Measurements from ENCODE around the gene TTBK1.

TTBK1 gene

DNA sequence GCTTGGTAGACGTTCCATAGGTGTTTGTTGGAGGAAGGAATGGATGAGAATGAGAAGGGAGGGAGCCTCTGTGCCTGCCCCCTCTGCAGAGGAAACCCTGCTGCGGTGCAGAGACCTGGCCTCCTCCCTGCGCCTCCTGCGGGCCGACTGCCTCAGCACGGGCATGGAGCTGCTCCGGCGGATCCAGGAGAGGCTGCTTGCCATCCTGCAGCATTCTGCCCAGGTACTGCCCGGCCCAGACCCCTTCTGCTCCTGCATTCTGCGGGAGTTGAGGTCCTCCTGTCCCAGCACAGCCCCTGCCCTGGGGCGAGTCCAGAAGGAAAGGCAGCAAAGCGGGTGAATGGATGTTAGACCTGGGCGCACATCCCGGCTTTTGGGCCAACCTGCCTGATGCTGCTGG lies 20.1 kb upstream of the TTBK1 start:
- no peak for DNase-seq (ENCODE audit: low read depth, low spot score)

DNA sequence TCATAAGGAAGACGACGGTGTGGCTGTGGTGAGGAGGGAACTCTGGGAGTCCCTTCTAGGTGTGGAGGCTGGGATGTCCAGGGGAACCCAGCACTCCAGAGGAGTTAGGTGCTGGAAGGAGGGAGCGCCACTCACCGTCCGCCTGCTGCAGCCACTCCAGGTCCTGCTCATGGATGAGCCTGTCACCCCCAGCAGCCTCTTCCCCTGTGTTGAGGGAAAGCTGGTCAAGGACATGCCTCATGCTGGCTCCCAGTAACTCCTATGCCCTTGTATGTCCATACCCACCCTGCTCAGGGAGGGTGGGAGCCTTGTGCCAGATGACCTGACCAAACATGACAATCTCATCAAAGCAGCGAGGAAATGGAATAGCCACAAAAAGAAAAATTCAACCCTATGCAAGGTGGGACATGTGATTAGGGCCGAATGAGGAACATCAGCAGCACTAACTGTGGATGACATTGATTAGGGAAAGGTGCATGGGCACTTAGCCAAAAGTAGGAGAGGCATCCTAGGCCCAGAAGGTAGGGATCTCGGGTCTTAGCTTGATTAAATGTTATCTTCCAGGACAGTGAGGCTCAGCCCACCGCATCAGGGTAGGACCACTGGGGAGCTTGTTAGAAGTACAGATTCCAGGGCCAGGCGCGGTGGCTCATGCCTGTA lies 17.0 kb upstream of the TTBK1 start:
- DNase-seq (ENCODE audit: low read depth, low spot score): no peak

DNA sequence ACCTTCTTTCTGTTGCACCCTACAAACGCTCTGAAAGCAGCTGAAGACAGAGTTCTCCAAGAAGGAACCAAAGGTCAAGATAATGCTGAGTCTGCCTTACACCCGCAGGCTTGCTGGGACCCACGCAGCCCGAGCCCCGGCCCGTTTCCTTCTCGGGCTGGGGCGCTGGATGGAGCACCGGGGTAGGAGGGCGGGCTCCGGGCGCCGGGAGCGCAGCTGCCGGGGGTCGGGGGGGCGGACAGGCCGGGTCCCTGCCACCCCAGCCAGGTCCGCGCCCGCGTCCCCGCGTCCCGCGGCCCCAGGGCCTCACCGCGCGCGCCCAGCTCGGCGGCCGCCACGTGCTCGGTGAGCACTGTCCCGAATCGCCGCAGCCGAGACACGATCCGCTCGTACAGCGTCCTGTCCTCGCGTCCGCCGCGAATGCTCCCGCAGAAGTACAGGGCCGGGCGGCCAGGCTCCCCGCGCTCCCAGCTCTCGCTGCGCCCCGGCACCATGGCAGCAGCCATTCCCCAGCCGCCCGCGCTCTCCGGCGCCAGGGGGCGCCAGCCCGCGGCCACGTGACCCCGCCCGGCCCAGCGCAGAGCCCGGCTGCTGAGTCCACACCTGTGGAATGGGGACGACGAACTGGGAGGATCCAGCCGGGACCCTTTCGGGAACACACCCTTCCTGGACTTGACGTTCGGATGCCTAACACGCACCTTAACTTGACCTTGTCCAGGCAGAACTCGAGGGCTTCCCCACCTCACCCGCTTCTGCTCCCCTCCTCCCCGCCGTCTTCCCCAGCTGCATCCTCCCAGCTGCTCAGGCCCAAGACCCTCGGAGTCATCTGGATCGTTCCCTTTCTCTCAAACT lies 14.1 kb upstream of the TTBK1 start, which contains the start of gene DNPH1:
DNPH1 (minus strand) TSS at position 531 of the 852 bp plus-strand sequence; CDS start at position 506, 25 bp downstream.
- peak; percentile 83 for DNase-seq (ENCODE audit: low read depth, low spot score)

DNA sequence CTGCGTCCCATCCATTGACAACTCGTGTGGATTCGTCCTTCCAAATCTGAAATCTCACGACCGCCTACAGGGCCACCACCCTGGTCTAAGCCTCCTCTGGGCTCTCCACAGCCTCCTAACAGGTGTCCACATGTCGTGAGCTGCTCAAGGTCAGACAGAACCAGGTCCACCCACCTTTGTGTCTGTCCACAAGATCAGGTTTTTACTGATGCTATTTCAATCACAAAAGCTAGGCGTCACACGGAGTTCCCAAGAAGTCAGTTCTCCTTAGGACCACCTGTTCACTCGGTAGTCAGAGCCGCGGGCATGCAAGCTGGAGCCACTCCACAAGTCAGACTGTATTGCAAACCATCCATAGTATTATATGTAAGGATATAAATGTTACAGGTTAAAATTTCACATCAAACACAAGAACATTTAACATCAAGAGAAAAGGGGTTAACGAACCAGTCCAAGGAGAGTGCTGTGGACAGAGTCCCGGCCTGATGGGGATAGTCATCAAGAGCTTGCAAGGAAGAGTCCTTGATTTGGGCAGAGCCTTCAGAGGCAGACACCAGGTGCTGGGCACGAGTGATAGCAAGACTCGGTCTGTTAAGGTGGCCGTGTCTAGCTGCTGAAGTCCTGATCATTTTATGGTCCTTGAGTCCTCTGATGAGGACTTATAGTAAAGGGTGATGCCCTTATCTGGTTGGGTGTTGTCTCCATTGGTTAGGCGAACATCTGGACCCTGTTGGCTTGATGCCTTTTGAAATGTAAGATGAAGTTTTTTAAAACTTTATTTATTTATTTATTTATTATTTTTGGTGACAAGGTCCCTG lies 13.3 kb upstream of the TTBK1 start:
- no peak for DNase-seq (ENCODE audit: low read depth, low spot score)

DNA sequence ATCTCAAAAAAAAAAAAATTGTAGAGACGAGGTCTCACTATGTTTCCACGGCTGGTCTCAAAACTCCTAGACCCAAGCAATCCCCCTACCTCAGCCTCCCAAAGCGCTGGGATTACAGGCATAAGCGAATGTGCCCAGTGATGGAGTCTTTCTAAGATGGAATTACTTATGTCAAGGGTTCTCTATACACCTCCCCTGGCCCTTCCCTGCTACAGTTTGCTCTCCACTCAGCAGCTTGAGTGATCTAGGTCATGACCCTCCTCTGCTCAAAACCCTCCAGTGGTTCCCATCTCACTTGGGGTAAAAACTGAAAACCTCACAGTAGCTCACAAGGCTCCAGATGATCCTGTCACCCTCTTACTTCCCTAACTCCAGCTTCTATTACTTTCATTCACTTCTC lies 12.2 kb upstream of the TTBK1 start:
- DNase-seq (ENCODE audit: low read depth, low spot score): no peak

DNA sequence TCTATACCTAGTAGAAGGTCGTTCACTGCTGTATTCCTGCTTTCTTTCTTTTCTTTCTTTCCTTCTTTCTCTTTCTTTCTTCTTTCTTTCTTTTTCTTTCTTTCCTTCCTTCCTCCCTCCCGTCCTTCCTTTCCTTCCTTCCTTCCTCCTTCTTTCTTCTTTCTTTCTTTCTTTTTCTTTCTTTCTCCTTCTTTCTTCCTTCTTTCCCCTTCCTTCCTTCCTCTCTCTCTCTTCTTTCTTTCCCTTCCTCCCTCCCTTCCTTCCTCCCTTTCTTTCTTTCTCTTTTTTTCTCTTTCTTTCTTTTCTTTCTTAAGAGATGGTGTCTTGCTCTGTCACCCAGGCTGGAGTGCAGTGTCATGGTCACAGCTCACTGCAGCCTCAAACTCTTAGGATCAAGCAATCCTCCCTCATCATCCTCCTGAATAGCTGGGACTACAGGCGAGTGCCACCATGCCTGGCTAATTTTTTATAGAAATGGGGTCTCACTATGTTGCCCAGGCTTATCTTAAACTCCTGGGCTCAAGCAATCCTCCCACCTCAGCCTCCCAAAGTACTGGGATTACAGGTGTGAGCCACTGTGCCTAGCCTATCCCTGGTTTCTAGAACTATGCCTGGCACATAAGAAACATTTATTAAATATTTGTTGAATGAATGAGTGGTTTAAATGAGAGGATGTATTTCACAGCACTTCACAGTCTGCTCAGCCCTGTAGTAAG lies 11.4 kb upstream of the TTBK1 start:
- no peak for DNase-seq (ENCODE audit: low read depth, low spot score)

DNA sequence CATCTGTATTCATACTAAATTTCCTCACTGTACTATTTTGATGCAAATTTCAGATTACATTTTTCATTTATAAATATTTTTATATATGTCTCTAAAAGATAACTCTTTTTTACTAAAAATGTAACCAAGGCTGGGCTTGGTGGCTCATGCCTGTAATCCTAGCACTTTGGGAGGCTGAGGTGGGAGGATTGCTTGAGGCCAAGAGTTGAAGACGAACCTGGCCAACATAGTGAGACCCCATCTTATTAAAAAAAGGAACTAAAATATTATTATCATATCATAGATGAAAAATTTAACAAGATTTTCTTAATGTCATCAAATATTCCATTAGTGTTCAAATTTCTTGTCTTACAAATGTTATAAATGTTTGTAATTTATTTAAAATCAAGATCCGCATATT lies 7.4 kb upstream of the TTBK1 start:
- DNase-seq (ENCODE audit: low read depth, low spot score): no peak

DNA sequence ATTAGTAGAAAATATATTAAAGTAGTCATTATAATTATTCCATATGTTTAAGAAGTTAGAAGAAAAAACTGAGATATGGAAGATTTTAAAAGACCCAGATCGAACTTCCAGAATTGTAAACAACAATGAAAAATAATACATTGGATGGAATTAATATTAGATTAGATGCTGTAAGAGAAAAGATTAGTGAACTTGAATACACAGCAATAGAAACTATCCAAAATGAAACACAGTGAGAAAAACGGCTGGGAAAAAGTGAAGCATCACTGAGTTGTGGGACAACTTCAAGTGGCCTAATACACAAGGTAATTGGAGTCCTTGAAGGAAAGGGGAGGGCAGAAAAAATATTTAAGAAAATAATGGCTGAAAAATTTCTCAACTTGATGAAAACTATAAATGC lies 4.2 kb upstream of the TTBK1 start:
- no peak for DNase-seq (ENCODE audit: low read depth, low spot score)

DNA sequence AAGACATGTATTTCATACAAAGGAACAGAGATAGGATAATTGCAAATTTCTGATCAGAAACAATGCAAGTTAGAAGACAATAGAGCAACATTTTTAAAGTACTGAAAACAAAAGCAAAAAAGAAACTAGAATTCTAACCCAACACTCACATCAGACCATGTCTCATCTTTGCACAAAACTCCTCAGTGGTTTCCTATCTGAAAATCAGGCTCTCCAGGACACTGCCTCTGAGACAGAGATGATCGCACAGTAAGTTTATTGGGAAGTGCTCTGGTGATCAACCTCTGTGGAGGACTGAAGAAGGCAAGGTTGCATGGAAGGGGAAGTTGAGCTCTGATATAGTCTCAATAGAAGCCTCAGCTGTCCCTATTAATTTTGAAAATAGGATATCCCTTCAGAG lies 2.3 kb upstream of the TTBK1 start:
- DNase-seq (ENCODE audit: low read depth, low spot score): no peak

DNA sequence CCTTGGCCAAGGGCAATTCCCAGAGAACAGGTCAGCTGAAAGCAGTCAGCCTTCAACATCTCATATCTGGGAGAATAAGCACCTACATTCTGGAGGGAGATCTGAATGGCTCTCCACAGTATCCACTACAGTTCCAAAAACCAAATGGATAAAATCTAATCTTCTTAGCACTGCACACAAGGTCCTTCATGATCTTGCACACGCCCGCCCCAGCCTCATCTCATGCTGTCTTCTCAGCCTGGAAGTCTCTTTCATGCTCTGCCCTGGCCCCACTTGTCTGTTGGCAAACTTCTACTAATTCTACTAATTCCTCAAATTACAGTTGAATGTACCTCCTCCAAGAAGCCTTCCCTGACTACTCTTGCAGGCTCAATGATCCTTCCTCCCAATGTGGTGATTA lies 1.8 kb upstream of the TTBK1 start:
- no peak for DNase-seq (ENCODE audit: low read depth, low spot score)

DNA sequence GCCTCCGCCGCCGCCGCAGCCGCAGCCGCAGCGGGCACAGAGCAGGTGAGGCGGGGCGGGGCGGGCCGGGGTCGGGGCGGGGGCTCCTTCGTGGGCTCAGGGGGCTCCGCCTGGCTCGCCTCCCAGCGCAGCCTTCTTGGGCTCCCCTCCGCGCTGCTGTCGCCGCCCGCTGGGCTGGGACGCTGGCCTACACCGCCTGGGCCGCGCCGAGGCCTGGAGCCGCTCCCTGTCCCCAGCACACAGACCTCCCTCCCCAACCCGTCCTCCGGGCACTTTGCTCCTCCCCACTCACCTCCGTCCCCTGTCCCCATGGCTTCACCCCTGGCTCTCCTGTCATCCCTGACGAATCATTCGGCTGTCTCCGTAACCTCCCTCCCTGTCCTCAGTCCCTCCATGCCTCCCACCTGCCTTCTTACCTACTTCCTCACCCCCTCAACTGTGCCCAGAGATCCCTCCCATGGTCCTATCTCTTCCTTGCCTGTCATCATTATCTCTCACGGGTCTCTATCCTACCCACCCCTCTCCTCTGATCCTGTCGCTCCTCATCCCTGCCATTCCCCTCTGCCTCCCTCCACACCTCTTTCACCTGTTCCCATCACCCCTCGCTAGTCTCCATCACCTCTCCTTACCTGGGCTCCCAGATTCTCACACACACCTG lies 512 bp downstream of the TTBK1 start:
- DNase-seq (ENCODE audit: low read depth, low spot score): no peak

DNA sequence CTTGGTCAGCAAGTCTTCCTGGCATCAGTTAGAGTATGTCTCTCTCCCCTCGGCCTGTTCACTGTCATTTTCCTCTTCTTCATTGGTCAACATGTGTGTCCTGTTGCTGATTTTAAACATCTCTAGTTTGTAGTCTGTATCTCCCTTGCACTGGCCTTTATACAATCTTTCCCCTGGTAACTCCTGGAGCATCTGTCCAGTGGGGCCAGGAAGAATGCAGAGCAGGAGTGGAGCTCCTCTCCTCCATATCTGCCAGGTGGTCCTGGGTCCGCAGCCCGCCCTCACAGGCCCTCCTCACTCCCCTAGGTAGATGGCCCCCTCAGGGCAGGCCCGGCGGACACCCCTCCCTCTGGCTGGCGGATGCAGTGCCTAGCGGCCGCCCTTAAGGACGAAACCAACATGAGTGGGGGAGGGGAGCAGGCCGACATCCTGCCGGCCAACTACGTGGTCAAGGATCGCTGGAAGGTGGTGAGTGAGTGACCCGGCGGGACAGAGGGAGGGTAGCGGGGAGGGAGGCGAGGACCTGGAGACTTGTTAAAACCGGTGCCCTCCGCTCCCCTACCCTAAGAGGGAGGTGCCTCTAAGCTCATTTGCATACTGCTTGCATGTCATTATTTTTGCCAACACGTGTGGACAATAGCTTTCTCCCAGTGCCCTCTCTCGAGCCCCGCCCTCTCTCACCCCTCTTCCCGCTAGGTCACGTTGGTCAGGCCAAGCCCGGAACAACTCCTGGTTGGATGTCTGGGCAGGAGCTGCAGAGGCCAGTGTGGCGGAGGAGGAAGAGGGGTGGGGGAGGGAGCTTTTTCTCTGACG lies 3.2 kb downstream of the TTBK1 start:
- DNase-seq (ENCODE audit: low read depth, low spot score): peak; percentile 92

DNA sequence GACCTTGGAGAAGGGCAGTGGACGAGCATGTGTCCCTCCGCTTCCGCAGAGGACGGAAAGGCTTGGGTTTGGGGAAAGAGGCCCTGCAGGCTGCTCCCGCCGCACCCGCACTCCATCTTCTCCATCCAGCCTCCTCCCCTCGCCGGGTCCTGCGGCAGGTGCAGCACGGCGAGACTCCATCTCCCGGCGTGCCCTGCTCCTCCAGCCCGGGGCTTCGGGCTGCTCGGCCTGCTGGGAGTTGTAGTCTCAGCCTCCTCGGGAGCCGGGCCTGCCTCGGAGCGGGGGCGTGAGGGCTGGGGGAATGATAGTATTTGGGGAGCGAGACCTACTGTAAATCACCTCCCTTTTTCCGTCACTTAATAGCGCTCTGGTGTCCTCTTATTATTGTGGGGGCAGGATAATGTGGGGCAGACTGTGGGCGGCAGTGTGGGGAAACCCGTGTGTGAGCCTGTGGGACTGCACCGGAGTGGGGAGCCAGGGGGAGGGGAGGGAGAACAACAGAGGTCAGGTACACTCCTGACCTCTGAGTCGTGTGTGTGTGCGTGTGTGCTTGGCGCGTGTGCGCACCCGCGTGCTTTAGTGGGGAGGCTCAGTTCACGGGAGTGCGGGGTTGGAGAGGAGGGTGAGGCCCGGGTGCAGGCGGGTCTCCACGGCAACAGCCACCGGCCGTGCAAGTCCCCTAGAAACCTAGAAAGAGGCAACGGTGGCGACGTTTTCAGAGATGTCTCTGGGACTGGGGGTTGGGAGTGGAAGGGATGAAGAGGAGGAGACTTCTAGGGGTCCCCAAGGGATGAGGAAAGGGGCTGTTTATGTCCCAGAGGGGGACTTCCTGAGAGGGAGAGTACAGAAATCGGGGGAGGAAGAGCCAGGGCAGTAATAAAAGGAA lies 4.1 kb downstream of the TTBK1 start:
- peak; percentile 90 for DNase-seq (ENCODE audit: low read depth, low spot score)

DNA sequence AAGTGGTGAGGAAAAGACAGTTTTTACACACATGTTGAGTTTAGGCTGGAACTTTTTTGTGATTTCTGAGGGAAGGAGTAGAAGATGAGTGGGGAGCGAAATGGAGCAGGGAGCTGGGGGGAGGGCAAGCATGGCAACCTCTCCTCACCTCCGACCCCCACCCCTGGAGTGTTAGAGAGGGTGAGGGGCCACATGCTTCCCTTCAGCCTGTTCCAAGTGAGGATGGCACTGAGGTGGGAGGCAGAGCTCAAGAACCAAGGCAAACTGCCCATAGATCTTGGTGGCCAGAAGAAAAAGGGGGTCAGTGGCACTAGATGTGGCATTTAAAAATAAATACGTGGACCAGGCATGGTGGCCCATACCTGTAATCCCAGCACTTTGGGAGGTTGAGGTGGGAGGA lies 4.8 kb downstream of the TTBK1 start:
- DNase-seq (ENCODE audit: low read depth, low spot score): no peak

DNA sequence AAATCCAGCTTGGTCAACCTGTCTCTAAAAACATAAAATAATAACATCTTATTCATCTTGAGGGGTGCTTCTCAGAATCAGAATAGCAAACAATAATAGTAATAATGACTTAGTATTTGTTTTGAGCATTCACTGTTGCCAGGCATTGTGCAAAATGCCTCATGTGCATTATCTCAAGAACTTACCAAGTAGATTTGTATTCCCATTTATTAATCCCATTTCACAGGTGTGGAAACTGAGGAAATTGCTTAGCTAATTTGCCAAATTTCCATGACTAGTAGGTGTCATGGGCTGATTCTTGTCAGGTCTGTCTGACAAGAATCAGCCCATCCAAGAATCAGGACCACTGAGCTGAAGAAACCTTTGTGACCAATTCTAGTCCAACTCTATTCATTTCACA lies 5.5 kb downstream of the TTBK1 start:
- no peak for DNase-seq (ENCODE audit: low read depth, low spot score)

DNA sequence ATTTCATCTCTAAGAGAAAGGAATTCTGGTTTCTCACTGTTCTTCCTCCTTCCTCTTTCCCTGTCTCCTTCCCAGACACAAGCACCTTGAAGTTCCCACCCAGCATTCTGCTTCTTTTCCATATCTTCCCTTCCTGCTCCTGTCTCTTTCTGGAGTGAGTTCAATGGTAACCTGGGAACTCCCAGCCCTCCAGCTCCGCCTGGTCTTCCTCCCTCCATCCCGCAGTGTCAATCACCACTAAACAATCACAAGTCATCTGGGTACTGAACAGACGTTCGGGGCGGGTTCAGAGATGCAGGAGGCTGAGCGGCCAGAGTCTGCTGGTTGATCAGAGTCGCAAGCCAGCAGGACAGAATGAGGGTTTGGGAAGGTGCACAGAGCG lies 7.7 kb downstream of the TTBK1 start:
- DNase-seq (ENCODE audit: low read depth, low spot score): no peak

DNA sequence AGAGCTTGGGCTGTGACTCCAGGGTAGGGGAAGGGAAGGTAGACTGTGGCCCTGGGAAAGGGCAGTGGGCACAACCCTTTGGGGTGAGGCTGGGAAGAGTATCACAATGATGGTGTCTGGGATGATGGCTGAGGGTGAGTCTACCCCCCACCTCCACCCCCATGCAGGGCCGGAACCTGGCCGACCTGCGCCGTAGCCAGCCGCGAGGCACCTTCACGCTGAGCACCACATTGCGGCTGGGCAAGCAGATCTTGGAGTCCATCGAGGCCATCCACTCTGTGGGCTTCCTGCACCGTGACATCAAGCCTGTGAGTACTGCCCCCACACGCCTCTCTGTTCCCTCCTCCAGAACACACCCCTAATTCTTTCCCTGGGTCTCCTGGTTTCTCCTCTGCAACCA lies 10.1 kb downstream of the TTBK1 start:
- DNase-seq (ENCODE audit: low read depth, low spot score): no peak

DNA sequence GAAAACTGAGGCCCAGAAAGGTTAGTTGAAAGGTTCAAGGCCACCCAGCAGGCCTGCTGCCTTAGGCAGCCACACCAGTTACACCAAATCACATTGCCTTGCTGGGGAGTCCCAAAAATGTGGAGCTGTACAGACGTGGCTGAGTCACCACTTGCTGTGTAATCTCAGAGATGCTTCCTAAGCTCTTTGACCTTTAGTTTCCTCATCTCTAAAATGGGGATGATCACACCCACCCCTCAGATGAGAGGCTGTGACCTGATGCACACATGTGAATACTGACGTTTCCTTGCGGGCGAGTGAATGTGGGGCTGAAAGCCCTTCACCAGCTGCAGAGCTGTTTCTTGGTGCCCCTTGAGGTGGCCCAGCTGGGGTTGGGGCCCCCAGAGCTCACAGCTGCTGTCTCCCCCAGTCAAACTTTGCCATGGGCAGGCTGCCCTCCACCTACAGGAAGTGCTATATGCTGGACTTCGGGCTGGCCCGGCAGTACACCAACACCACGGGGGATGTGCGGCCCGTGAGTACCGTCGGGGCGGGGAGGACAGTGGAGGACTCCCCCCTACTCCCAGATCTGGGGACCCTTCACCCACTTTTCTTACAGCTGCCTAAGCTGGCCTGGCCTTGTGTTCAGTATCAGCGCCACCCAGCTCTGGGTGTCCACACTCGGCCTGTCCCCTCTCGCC lies 11.0 kb downstream of the TTBK1 start:
- DNase-seq (ENCODE audit: low read depth, low spot score): no peak

DNA sequence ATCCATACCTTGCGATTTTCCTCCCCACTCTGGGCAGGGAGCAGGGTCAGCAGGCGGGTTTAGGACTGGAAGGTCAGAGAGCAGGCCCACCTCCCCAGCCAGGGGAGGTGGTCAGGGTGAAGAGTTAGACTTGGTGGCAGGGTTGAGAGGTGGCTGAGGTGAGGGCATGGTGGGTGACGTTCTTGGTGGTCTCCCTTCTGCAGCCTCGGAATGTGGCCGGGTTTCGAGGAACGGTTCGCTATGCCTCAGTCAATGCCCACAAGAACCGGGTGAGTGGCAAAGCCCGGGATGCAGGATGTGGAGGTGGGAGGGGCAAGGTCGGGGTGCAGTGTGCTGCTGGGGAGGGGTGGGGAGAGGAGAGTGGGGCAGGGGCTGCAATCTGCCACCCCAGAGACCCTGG lies 11.6 kb downstream of the TTBK1 start:
- DNase-seq (ENCODE audit: low read depth, low spot score): no peak

All from ELF-1 (cell line).